Activated CD4-positive, CD25-positive, alpha-beta regulatory T cell treated with anti-CD3 and anti-CD28 coated beads, Interleukin-2, amount 50 U/mL, for 16 hours (primary cell): ENCODE data around the gene BEND7.
"Not testable (repeated sequence)": the region's sequence is repeated elsewhere in the genome, so short reads cannot be mapped to it uniquely, and the experiment has no call there.

Source experiments
- DNase-seq: peaks from one replicate; pipeline ENCODE4 v3.0.0-alpha.2; 2020; ENCODE audit warnings: low read depth, low spot score

The BEND7 gene

GRCh38 chr10:13481690-13482089 is 47.1 kb downstream of the BEND7 start:
- no peak for DNase-seq

- DNase-seq, result no peak
Measured at GRCh38 chr10:13475124-13475523, 53.7 kb downstream of the BEND7 start.

- DNase-seq, result no peak
Measured at GRCh38 chr10:13473986-13474385, 54.8 kb downstream of the BEND7 start.

GRCh38 chr10:13472359-13472758 is 56.5 kb downstream of the BEND7 start:
- no peak for DNase-seq

GRCh38 chr10:13470270-13470669 is 58.5 kb downstream of the BEND7 start:
- no peak for DNase-seq

GRCh38 chr10:13462551-13462950 is 66.3 kb downstream of the BEND7 start:
- no peak for DNase-seq

GRCh38 chr10:13458687-13459012 is 70.2 kb downstream of the BEND7 start:
- DNase-seq, result no peak

- DNase-seq, result no peak
Measured at GRCh38 chr10:13457958-13458686, 70.7 kb downstream of the BEND7 start.

GRCh38 chr10:13453896-13454295 is 74.9 kb downstream of the BEND7 start:
- DNase-seq, result no peak

GRCh38 chr10:13450069-13450468 is 78.7 kb downstream of the BEND7 start:
- DNase-seq, result no peak

GRCh38 chr10:13449296-13449695 is 79.5 kb downstream of the BEND7 start:
- DNase-seq, result no peak

- no peak for DNase-seq
Measured at GRCh38 chr10:13448216-13448615, 80.6 kb downstream of the BEND7 start.

- DNase-seq, result no peak
Measured at GRCh38 chr10:13445656-13446400, 83.0 kb downstream of the BEND7 start.

- DNase-seq, result no peak
Measured at GRCh38 chr10:13441476-13441875, 87.3 kb downstream of the BEND7 start.

GRCh38 chr10:13440185-13441061 is 88.4 kb downstream of the BEND7 start:
- peak; percentile 30 for DNase-seq

- DNase-seq, result no peak
Measured at GRCh38 chr10:13439313-13440184, 89.3 kb downstream of the BEND7 start.

- no peak for DNase-seq
Measured at GRCh38 chr10:13437026-13437555, 91.7 kb downstream of the BEND7 start.

GRCh38 chr10:13427943-13428342 is 100.9 kb downstream of the BEND7 start:
- not testable (repeated sequence) for DNase-seq

- DNase-seq, result no peak
Measured at GRCh38 chr10:13425397-13425796, 103.4 kb downstream of the BEND7 start.

GRCh38 chr10:13422800-13423199 is 106.0 kb downstream of the BEND7 start:
- no peak for DNase-seq

GRCh38 chr10:13421382-13421917 is 107.4 kb downstream of the BEND7 start:
- no peak for DNase-seq
